H54 (cell line): ENCODE data around the gene POLR3H.

Experiments used
- DNase-seq: peaks from one replicate; pipeline ENCODE4 v3.0.0; 2011; ENCODE audit warnings: low spot score, mixed read lengths; ENCODE audit not compliant: insufficient read length
- FAIRE-seq: peaks from 3 replicates; lab custom pipeline; 2011; peaks lifted over from hg19 to GRCh38; lab: Jason Lieb, UNC
- POLR2A ChIP-seq: IDR thresholded peaks from 2 replicates; pipeline ENCODE4 v1.6.1; 2011; ENCODE audit warnings: low read depth, mild to moderate bottlenecking, low read length

POLR3H gene

DNA sequence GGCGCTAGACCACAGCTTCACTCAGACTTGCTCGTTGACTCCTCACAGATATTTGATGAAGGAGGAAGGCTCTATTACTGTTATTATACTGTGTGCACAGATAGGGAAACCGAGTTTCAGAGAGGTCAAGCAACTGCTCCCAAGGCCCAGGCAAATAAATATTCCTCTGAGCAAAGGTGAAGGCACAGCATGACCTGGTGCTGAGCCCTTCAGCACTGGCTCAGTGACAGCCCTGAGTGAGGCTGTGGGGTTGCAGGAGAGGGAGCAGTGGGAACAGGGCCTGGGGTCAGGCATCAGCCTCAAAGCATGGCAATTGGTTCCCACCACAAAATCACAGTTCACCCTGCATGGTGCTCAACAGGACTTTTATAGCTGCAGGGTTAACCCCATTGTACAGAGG lies 7.1 kb downstream of the POLR3H start:
- no peak for DNase-seq
- TF ChIP-seq POLR2A = no peak
- no peak for FAIRE-seq

DNA sequence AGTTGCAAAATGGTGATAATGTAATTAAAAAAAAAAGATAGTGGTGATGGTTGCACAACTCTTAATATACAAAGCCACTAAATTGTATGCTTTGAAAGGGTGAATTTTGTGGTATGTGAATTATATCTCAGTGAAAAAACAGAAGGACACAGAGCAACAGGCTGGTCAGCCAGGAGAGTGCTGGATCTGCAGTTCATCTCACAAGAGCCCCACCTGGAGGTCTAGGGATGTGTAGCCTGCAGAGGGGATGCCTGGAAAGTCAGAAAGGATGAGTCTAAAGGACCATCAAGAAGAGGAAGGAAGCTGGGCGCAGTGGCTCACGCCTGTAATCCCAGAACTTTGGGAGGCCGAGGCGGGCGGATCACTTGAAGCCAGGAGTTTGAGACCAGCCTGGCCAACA lies 9.0 kb downstream of the POLR3H start:
- DNase-seq (no peak), FAIRE-seq (no peak)
- no peak for TF ChIP-seq POLR2A

DNA sequence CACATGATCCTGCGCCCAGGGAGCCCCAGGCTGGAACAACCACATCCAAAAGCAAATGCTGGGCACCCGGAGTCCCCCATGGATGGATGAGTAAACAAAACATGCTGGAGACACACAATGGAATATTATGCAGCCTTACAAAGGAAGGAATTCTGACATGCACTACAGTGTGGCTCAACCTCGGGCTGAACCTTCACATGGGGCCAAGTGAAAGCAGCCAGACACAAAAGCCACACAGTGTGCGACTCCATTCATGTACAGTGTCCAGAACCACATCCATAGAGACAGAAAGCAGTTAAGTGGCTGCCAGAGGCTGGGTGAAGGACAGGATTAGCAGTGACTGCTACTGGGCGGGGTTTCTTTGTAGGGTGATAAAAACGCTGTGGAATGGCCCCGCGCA lies 10.1 kb downstream of the POLR3H start:
- TF ChIP-seq POLR2A = no peak
- DNase-seq (no peak), FAIRE-seq (no peak)

DNA sequence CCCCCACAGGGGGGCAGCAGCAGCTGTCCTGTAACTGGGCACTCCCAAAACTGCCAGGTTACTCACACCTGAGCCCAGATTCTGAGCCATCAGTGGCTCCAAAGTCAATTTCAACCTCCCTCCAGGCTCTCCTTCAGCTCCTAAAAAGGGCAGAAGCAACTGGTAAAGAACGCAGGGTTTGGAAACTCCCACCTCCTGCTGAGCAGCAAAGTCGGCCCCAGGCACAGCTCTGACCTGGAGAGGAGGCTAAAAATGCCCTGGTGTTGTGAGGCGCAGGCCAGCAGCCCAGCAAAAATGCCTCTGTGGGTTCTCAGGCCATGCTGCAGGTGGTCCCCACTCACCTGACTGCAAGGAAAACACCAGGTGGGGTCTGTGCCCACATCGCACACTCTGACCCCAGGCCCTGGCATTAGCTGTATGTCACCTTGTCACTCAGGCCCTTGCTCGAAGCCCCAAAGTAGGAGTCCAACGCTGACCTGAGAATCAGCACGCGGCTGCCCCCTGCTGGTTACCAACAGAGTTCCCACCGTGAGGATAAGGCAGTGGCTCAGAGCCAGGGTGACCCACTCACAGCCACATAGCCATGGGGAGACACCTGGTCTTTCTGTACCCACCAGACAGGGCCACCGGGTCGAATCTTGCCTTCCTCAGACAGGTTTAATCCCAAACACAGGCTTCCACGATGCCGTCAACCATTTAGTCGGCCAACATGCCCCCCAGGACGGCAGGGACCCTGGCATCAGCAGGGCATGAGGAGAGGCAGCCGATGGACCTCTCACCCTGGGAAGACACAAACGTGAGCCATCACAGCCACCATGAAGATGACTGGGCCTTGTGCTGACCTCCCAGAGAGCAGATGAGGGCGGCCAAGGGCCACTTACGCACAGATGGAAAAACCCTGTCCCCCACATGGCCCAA lies 11.1 kb downstream of the POLR3H start:
- TF ChIP-seq POLR2A = no peak
- DNase-seq (no peak), FAIRE-seq (no peak)

DNA sequence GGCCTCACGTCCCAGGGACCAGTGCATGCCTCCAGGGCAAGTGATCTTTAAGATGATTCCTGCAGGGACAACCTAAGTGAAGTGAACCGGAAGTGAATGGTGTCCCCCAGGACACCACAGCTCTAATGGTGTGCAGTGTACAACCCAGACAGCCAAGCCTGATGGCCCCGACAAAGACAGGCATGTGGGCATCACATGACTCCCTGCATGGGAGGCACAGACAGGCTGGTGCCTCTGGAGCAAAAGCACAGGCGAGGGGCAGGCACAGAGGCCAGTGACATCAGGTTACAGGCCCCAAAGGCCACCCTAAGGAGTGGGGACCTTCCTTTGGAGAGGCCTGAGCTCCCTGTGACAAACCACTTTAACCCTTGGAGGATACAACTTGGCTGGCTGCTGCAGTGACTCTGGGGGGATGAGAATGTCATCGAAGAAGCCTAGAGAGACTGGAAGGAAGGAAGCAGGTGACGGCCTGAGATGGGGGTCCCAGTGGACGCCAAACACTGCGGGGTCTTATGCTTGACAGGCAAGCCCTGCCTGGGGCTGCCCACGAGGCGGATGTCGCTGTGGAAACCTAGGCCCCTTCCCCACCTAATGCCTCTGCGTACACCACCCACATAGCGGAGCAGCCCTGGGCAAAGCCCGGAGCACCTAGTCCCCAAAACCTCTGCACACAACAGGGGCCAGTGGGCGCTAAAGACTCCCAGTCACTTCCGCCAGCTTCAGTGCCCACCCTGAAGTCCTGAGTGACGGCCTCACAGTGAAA lies 12.4 kb downstream of the POLR3H start:
- DNase-seq (no peak), FAIRE-seq (no peak)
- TF ChIP-seq POLR2A = no peak

DNA sequence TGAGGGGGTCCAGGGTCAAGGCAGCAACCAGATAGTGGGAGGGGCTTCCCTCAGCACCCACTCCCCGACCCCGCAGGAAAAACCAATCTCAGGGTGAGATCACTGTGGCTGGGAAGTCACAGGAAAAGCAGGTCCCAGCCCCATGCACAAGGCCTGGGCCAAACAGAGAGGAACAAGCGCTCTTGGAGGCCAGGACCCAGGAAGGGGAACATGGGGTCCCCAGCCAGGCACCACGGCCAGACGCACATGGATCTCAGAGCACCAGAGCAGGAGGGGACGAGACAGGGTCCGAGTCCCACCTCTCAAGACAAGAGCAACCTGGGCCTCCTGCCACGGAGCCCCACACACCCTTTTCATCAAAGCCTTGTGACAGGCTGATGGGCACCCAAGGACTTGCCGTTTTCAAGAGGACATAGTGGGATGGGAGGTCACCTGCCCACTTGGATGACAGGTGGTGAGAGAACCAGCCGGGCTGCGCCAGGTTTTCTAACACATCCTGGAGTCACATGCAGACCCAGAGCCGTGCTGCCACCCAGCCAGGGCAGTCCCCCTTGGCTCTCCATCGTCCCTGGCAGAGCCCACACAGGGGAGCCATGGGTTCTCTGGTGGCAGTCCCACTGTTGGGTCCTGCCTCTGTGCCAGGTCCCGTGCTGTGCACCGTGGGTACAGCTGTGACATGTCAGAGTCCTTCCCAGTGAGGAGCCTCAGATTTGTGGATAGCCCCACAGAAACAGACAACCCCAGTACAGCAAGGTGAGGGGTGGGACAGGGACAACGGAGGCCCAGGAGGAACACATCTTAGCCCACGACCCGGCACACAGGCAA lies 13.2 kb downstream of the POLR3H start:
- TF ChIP-seq POLR2A = no peak
- no peak for FAIRE-seq
- no peak for DNase-seq

DNA sequence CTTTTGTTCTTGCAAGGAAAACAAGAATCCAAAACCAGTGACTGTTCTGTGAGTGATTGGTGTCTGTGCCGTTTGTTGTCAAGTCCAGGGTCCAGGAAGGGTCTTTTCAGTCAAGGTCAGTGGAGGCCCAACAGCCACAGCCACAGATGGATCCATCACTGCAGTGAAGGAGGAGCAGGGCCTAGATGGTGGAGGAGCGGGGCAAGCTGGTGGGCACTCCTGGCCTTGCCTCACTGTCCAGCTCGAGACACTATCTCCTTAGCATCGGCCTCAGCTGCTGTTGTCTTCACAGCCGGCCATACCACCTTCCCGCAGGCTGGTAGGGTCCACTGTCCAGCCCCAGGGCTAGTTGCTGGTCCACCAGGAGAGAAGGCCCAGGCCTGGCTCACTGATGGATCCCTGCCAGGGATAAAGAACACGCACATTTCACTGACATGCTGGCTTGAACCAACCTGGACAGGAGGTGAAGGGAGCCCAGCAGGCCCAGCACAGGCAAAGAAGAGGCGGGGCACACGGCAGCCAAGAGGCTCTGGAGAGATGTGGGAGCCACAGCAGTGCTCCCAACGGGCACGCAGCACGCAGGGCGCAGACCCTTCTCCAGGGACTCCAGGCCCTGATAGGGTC lies 15.2 kb downstream of the POLR3H start:
- no peak for TF ChIP-seq POLR2A
- DNase-seq (no peak), FAIRE-seq (no peak)

DNA sequence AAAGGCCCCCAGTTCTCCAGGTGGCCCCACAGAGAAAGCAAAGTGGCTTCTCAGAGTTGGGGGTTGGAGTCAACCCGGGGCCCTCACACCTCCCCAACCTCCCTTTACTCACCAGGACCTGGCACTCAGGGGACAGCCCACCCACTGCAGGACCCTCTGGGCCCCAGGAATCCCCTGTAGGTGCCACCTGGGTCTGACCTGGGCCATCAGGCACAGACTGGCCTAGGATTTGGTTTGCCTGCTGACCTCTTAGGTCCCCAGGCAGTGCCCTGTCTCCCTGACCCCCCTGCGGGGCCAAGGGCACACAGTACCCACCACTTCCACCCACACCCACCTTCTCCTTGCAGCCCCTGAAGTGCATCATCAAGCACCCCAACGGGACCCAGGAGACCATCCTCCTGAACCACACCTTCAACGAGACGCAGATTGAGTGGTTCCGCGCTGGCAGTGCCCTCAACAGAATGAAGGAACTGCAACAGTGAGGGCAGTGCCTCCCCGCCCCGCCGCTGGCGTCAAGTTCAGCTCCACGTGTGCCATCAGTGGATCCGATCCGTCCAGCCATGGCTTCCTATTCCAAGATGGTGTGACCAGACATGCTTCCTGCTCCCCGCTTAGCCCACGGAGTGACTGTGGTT lies 16.0 kb downstream of the POLR3H start:
- FAIRE-seq (no peak), DNase-seq (no peak)
- TF ChIP-seq POLR2A = no peak

DNA sequence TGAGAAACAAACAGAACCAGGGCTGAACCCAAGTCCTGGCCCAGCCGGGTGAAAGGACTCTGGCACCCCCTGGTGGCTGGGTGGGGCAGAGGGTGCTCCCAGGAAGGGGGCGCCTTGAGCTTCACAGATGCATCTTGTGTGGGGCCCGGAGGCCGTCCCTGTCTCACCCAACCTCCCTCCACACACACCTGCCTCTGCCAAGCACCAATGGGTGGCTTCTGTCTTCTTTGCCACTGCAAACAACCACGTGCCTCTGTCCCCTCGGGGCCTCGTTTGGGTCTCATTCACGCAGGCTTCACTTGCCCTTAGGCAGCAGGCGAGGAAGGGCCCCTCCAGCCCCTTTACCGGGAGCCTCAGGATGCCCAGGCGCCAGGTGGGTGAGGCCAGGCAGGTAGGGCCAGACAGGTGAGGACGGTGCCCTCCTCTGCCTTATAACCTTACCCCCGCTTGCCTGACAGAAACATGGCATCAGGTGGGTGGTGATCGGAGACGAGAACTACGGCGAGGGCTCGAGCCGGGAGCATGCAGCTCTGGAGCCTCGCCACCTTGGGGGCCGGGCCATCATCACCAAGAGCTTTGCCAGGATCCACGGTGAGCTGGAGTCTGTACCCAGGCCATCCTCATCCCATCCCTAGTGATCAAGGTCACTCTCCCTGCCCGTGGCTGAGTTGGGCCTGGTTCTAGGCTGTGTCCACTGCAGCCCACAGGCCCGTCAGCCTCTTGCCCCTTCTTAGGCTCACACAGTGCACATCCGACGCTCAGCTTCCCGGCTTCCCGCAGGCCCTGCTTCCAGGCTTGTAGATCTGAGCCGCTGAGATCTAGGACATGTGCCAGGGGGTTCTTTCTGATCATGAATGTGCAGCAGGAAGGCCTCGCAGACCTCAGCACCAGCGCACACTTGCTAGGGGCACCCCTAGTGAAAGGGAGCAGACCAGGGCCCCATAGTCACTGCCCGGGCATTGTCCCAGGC lies 17.2 kb downstream of the POLR3H start:
- DNase-seq (no peak), FAIRE-seq (no peak)
- no peak for TF ChIP-seq POLR2A

DNA sequence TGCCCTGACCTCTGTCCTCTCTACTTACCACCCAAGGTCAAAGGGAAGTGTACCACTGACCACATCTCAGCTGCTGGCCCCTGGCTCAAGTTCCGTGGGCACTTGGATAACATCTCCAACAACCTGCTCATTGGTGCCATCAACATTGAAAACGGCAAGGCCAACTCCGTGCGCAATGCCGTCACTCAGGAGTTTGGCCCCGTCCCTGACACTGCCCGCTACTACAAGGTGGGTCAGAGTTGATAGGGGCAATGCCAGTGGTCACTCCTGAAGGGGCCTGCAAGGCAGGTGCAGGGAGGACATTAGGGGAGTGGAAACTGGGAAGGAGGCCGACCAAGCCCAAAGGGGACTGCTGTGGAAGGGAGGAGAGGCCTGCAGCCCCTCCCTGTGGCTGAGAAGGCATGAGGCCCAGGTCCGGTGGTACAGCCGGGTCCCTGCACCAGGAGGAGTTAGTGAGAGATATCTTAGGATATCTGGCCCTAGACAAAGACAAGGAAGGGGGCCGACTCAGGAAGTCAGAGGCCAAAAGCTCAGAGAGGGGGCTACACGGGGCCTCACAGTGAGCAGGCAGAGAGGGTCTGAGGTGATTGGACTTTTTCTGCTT lies 17.9 kb downstream of the POLR3H start:
- no peak for TF ChIP-seq POLR2A
- FAIRE-seq (no peak), DNase-seq (no peak)

DNA sequence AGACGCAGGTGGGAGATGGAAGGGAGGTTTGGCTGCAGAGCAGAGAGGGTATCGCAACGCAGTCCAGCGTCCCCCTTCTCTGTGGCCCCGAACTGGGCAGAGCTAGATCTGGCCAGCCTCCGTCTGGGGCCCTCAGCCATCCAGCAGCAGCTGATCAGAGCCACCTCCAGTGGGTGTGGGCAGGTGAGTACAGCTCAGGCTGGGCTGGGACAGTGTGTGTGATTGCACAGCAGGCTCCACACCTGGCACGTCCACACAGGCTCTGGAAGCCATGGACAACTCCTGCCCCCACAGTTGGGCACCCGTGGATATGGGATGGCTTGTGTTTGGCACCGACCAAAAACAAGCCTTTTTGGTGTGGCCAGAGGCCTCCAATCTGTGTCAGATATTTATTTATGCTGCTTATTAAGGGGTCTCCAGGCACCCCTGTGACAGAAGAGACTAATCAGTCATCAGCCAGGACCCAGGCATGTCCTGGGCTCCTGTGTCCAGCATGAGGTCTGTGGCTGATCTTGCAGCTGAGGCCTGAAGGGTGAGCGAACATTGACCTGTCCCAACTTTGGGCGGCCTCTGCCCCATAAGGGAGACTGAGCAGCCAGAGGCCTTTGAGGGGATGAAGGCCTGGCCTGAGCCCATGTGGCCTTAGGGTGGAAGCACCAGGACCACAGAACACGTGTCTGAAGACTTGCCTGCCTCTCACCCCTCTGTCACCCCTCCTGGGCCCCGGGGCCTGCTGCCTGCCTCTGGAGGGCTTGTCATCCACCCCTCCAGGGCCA lies 18.6 kb downstream of the POLR3H start:
- TF ChIP-seq POLR2A = no peak
- no peak for FAIRE-seq
- no peak for DNase-seq
